DMS114 treated with DMSO at 0.1 percent for 48 hours (cell line): Measurements from ENCODE around the gene B4GALT3.

ENCODE experiments used
- DNase-seq: peaks from one replicate; lab custom pipeline; 2025; ENCODE audit not compliant: unreplicated experiment; lab: John Stamatoyannopoulos, UW

The B4GALT3 gene

DNA sequence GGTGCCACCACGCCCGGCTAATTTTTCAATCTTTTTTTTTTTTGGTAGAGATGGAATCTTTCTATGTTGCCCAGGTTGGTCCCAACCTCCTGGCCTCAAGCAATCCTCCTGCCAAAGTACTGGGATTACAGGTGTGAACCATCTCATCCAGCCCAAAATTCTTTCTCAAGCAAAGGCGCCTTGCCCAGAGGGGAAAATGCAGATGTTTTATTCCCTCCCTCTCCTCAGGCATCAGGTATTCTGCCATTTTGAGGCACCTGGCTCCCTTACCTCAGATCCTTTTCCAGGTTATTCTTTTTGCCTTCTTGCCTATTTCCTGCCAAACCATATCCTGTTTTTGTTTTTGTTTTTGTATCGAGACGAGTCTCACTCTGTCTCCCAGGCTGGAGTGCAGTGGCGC, 11.1 kb upstream of the B4GALT3 start:
- no peak for DNase-seq

DNA sequence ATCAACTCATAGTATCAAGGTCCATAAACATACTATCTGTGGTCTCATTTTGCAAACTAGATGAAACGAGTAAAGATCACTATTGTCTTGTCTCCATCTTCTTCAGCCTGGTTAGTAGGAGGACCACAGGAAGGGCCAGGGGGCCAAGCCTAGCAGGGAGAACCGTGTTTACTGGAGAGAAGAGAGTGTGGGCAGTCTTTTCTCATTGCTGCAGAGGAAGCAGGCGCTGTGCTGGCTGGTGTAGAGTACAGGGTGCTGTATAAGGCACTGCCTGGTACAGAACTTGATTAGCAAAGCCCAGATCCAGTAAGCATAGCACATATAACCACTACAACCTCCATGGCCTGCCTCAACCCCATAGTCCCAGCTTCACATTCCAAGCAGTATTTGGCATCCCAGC, 10.0 kb upstream of the B4GALT3 start:
- no peak for DNase-seq

DNA sequence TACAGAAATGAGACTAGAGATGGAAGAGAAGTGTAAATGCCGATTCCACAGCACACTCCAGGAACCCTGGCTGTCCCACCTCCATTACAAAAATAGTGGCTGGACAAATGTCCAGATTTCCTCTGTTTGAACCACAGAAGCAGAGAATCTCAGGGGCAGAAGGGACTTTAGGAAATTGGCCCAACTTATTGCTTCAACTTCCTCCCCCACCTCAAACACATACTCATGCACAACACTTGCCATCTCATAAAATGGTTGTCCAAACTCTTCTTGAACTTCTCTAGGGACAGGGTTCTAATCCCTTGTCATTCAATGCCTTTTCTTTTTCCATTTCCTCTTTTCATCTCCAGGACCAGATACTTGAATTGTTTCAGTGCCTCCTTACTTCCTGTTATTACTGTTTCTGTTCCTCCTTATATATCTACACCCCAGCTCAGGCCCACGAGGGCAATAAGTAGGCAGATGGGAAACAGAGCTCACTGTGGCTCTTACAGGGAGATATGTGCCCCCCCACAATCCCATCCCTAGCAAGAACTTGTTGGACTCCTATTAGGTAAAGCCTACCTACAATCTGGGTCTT, 8.5 kb upstream of the B4GALT3 start:
- DNase-seq: no peak

DNA sequence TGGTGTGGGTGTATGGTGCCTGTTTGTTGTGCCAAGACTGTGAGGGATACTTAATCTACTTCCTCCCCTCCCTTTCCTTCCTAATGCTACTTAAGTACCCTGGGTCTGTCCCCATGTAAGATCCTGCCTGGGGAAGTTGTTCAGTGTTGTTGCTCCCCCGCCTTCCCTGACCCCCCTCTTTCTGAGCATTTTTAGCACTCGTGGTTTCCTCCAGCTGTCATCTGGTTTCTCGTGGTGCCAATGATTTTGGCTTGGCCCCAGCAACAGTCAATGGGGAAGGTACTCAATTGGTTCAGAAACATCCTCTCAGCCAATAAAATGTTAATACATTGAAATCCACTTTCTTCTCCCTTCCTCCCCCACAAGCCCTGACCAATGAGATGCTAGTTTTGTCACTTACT, 8.0 kb upstream of the B4GALT3 start:
- no peak for DNase-seq

DNA sequence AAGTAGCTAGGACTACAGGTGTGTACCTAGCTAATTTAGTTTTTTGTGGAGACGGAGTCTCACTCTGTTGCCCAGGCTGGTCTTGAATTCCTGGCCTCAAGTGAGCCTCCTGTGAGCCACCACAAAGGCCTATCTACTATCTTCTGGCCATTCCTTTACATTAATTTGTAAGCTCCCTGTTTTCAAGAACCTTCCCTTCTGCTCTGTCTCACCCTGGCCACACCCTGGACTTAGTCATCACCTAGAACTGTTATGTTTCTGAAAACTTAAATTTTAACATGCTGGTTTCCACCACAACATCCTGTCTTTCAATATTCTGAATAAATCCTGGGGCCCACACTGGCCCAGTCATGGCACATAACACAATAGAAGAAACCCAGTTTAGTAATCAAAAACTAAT, 4.9 kb upstream of the B4GALT3 start:
- no peak for DNase-seq

DNA sequence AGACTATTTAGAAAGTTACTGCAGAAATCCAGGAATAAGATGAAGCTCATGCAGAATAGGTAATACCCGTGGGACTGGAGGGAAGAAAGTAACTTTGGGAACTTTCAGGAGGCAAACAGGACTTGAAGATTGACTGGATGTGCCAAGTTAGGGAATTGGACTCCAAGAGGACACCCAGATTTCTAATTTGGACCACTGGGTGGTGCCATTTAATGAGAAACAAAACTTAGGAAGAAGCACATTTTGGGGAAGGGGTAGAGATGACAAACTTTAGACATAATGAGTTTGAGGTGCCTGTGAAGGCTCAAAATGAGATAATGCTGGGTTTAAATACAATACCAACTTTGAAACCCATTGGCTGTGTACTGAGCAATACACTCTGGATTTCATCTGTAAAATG, 3.3 kb upstream of the B4GALT3 start:
- DNase-seq: peak; percentile 49

DNA sequence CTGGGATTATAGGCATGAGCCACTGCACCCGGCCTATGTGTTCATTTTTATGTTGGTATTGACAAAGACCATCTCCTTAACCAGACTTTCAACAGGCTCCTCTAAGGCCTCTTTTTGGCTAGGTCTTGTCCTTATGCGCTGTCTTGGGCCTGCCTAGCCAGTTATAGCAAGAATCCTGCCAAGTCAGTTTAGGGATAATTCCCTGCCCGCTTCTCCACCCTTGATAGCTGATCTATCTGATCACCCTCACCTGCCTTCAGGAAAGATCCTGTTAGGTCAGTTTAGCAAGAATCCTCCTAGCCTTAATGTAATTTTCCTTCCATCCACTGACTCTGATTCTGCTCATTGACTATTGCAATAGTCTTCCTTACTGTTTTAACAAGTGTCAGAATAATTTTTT, 2.4 kb upstream of the B4GALT3 start:
- DNase-seq: no peak

DNA sequence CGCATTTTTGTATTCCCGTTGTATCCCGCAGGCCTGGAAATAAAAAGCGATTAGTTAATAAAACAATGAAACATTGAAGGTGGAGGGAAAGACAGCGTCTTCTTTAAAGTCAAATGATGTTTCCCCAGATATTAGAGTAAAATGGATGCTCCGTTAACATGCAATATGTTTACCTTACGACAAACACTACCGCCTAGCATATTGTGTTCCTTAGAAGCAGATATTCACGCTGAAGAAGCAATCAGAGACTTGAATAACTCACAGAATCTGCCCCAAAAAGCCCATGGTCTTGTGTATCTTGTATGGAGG, 583 bp upstream of the B4GALT3 start:
- no peak for DNase-seq

DNA sequence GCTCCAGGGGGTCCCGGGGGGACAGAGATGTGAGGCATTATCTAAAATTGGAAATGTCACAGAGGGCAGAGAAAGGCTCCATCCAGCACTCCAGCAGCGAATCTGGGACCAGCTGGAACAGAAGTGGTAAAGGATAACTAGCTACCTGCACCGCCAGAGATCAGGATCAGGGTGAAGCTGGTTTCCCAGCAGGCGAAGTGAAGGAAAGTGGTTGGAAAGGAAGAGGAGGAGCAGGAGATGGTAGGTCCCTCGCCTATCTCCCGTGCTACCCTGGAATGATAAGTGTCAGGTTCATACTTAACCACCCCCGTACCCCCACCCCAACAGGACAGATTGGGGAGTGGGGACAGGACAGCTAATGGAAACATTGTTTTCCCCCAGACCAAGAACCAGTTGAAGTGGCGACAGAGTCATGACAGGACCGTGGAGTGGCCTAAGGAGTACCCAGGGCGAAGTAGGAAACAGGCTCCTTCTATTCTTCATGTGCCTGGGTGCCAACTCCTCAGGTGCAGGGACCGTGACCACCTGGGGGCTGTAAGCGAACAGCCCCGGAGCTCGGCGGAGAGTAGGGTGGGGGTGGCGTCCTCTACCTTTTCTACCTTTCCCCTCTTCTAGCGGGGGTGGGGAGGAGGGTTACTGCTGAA, 717 bp downstream of the B4GALT3 start:
- no peak for DNase-seq

DNA sequence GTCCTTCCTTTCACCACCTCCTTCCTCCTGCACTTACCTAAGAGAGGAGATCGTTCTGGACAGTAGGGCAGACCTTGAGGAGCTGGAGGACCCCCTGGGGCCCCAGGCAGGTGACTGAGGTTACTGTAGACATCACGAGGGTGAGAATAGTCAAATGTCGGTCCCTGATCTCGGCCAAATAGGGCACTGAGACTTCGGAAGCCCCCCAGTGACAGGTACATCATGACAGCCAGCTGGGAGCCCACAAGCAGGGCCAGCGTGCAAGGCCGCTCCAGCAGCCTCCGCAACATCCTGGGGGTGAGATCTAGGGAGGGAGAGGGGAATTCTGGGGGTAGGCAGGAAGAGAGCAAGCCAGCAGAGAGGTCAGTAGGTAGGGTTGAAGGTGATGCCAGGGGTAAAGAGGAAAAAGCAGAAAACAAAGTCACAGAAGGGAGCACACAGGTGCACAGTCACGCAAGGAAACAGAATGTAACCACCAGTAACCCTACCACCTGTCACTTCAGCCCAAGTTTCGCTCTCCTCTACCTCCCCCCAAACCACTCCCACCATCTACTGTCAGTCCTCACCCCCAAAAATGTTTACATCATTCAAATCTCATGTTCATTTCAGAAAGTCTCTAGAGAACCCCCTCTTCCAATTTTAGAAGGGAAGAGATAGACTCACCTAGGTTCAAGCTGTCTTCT, 1.4 kb downstream of the B4GALT3 start:
- no peak for DNase-seq

DNA sequence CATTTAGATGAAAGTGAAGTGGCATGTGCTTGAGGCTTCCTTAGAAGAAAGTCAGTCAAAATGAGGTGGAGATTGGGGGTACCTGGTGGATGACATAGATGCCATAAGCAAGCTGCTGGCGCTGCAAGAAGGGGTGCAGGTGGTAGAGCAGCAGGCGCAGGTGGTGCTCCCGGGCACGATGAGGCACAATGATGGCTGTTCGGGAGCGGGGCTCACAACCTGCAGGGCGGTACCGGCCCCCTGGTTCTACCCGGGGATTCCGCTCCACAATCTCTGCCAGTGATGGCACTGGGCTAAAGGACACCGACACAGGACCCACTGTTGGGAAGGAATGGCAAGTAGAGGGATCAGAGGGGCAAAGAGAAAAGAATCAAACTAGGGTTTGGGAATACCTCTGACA, 2.4 kb downstream of the B4GALT3 start:
- no peak for DNase-seq

DNA sequence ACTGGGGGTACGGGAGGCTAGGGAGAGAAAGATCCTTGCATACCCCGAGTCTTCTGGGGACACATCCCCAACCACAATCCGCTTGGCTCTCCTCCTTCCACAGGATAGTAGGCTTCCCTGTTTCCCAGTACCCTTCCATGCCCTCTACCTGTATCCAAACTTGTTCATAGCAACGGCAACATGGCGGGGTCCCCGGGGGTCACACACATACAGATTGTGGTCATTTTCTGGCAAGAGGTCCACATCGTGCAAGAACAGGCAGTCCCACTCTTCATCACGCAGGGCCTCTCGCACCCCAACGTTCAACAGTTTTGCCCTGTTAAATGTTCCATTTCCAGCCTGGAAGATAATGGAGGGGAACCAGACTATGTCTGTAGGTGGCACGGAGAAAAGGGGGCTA, 3.6 kb downstream of the B4GALT3 start:
- no peak for DNase-seq

DNA sequence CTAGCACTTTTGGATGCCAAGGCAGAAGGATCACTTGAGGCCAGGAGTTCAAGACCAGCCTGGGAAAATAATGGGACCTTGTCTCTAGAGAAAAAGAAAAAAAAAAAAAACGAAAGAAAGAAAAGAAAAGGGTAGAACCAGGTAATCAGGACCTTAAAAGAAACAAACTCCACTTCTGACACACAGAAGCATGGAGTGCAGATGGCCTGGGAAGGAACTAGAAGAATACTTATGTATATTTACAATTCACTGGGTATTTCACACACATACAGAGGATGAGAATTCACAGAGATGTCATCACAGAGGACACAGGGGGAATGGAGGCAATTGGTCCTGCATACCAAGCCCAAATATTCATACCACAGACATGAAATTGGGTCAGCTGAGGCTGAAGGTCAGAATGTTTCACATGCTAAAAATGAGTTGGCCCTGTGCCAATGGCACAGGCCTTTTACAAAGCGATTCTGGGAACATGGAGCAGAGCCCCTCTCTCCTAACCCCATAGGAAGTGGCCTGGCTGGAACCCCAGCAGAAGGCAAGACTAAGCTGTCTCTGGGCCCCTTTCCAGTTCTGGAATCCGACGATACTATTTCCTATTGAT, 4.4 kb downstream of the B4GALT3 start:
- DNase-seq: no peak

DNA sequence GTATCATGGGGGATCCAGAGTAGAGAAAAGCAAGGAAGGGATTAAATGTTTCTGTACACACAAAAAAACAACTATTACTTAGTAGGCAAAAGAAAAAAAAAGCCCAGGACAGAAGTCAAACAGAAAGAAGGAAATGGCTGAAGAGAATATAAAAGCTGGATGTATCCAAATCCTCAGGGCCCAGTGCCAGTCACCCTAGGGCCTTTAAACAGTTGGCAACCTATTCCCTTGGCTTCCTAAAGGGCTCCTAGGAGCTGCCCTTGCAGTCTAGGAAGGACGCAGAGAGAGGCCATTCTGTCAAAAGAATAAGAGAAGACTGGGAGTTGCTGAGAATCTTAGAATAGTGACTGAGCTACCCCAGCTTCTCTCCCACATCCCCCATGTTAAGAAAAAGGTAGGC, 5.0 kb downstream of the B4GALT3 start:
- no peak for DNase-seq

DNA sequence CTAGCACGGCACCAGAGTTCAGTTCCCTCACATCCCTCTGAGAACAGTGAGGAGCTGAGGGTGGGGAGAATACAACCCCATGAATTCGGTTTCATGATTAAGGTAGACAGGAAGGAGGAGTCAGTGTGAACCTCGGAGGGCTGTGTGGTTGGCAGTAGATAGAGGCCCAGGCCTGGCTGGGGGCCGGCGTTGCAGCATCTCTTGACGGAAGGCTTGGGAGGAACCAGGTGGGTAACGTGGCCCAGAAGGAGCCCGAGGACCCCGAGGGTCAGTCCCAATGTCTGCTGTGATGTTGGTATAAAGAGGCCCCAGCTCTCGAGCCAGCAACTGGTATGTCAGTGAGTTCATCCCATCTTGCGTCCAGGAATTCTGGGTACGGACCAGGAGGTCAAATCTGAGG, 5.6 kb downstream of the B4GALT3 start:
- DNase-seq: no peak

DNA sequence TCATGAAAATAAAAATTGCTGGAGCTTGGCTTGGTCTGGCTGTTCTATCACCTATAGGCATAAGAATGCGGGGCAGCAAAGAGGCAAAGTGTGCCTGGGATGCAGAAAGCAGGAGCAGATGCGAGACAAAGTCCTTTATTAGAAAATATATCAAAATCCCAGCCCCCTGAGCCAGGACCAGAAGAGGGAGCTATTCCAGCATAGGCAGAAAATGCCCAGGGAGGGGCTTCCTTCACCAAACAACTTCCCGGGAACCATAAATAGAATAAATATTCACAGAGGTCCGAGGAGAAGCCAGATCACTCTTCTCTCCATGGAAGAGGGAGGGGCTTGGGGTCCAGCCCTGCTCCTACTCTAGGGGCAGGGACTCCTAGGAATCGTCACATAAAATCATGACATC, 6.1 kb downstream of the B4GALT3 start:
- no peak for DNase-seq

DNA sequence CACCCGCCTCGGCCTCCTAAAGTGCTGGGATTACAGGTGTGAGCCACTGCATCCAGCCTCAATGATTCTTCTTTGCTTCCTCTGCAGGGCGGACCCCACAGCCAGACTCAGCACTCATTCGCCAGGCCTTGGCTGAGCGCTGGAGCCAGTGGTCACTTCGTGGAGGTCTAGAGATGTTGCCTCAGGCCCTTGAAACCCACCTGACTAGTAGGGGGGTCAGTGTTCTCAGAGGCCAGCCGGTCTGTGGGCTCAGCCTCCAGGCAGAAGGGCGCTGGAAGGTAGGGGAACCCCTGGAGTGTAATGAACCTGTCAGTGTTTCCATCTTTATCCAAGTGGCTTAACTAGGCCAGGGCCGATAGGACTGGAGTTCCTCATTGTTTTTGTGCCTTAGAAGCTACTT, 8.4 kb downstream of the B4GALT3 start:
- DNase-seq: no peak

DNA sequence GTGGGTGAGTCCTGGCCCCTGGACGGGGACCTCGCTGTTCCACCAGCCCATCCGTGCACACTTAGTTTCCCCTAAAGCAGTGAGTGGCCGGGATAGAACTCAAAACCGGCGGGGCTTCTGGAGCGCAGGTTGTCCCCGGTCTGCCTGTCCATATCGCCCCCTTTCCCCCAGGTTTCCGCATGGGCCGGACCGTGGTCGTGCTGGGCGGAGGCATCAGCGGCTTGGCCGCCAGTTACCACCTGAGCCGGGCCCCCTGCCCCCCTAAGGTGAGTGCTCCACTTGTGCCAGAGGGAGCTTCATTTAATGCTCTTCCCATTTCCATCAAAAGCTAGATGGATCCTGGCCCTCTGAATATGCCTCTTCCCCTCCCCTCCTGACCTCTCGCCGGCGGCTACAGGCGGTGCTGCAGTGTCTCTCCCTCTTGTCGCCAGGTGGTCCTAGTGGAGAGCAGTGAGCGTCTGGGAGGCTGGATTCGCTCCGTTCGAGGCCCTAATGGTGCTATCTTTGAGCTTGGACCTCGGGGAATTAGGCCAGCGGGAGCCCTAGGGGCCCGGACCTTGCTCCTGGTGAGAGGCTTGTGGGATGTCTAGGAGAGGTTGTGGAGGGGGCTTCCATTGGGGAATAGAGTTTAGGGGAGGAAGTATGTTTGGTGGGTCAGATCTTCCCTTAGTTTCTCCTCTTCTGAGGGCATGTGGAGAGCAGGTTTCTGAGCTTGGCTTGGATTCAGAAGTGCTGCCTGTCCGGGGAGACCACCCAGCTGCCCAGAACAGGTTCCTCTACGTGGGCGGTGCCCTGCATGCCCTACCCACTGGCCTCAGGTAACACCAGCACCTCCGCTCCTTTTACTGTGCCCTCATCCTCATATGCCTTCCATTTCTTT, 10.4 kb downstream of the B4GALT3 start:
- no peak for DNase-seq

DNA sequence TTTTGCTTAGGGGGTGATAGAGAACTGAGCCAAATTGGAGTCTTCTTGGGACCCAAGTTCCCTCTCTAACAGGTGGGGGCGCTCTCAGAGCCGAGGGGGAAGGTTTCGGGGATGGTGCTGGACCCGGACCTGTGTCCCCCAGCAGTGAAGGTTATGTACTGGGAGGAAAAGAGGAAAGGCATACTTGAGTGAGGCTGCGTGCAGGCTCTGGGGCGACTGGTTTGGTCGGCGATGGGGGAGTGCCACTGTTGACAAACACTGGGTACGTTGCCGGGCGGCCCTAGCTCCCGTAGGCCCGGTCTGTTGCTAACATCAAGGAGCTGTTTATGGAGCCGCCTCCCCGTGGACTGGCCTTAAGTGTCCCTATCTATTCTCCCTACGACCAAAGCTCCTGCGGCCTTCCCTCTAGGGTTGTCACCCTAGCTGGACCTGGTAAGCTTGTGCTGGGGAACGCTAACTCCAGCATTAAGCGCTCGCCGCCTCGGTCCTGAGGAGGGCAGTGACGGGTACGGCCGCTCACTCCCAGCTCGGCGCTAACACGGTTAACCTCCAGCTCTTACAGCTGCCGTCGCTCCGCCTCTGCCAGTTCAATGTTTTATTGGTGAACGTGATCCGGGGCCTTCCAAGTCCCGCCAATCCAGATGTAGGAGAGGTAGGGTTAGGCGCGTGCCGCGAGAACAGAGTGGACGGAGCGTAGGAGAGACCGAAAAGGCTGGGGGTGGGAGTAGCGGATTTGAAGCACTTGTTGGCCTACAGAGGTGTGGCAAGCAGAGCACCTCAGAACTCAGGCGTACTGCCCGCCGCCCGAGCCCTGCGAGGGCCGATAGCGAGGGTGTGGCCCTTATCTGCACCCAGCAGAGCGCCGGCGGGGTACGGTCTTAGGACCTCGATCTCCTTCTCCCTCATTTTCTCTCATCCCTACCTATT, 11.3 kb downstream of the B4GALT3 start, which contains the start of gene PPOX:
Gene PPOX (plus strand): TSS at position 685 of the 927 bp plus-strand sequence. CDS start 422 bp downstream, outside the sequence.
- peak; percentile 100 for DNase-seq

DNA sequence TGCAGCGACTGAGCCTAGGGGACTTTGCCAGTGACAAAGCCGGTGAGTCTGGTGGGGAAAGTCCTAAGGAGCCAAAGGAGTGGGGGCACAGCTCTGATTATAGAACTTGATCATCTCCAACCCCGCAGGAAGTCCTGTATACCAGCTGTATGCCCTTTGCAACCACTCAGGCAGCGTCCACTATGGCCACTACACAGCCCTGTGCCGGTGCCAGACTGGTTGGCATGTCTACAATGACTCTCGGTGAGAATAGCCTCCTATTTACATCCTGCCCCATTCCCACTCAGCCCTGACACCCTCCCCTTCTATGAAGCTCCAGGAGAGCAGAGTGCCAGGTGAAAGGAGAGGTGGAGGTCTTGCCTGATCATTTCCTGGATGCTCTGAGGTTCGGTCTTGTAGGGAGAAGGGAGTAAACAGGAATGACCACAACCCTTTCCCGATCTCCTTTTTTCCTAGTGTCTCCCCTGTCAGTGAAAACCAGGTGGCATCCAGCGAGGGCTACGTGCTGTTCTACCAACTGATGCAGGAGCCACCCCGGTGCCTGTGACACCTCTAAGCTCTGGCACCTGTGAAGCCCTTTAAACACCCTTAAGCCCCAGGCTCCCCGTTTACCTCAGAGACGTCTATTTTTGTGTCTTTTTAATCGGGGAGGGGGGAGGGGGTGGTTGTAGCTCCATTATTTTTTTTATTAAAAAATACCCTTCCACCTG, 12.3 kb downstream of the B4GALT3 start:
- DNase-seq: no peak
